GM12892 (cell line): ENCODE results near the gene SDCCAG8.

Source experiments
- POLR2A ChIP-seq: IDR thresholded peaks from 2 replicates; pipeline ENCODE4 v1.6.1; 2011; ENCODE audit warnings: low read depth, low read length, control low read depth
- POLR2AphosphoS5 ChIP-seq: IDR thresholded peaks from 2 replicates; pipeline ENCODE4 v1.6.1; 2011; ENCODE audit warnings: low read depth, low read length, control low read depth
- TAF1 ChIP-seq: IDR thresholded peaks from 2 replicates; pipeline ENCODE4 v1.6.1; 2011; ENCODE audit warnings: low read depth, mild to moderate bottlenecking, control low read depth, low read length, borderline replicate concordance

GRCh38 chr1:243261390-243261789 lies 5.5 kb downstream of the SDCCAG8 start:
- TF ChIP-seq POLR2A = no peak
- TF ChIP-seq TAF1 = no peak
- TF ChIP-seq POLR2AphosphoS5 = no peak
